Nephron (organoid): ENCODE measurements around the gene SIM2.

Experiments used
- H3K27ac Mint-ChIP-seq, 3 experiments: 2 replicates each; pipeline ENCODE4 v1.8.0; 2020; ENCODE audit warnings: mixed read lengths in 3 of 3, mild to moderate bottlenecking in 2 of 3, moderate library complexity in 1 of 3
- H3K27me3 Mint-ChIP-seq: 2 replicates; pipeline ENCODE4 v1.8.0; 2021; ENCODE audit warnings: low read depth, mild to moderate bottlenecking, moderate library complexity, mixed read lengths
- H3K36me3 Mint-ChIP-seq: 2 replicates; pipeline ENCODE4 v1.8.0; 2020; ENCODE audit warnings: low read depth, mixed read lengths
- H3K4me1 Mint-ChIP-seq: 2 replicates; pipeline ENCODE4 v1.8.0; 2020; ENCODE audit warnings: mixed read lengths
- H3K4me3 Mint-ChIP-seq, 3 experiments: 2 replicates each; pipeline ENCODE4 v1.8.0; 2020; ENCODE audit warnings: mild to moderate bottlenecking in 3 of 3, mixed read lengths in 3 of 3, moderate library complexity in 2 of 3
- H3K9me3 Mint-ChIP-seq: 2 replicates; pipeline ENCODE4 v1.8.0; 2020; ENCODE audit warnings: mixed read lengths
- CTCF ChIP-seq, 3 experiments: fragments of 200-600 bp; sonication (generic); IDR thresholded peaks; one replicate each; pipeline ENCODE4 v1.5.0; 2021; ENCODE audit warnings: antibody characterized with exemption in 3 of 3; ENCODE audit not compliant: unreplicated experiment in 3 of 3

The SIM2 gene

GRCh38 chr21:36704281-36704957, 5.5 kb downstream of the SIM2 start:
- Mint-ChIP-seq H3K27me3 (peaks cover 100% of the 10 kb centered on the region), H3K4me3 (peak overlapping the region; percentile 50 to 72 (median 54)), H3K9me3 (no peaks in the 10 kb centered on the region), H3K36me3 (no peaks in the 10 kb centered on the region), H3K4me1 (peaks cover 38% of the 10 kb centered on the region), H3K27ac (peak overlapping the region in 1 of 3 experiments; percentile 32)
- TF ChIP-seq CTCF (IDR thresholded peaks at IDR 0.05; ENCODE audit: unreplicated experiment in 3 of 3), result no peak

GRCh38 chr21:36704958-36705678, 6.2 kb downstream of the SIM2 start:
- H3K36me3 Mint-ChIP-seq, result no peaks in the 10 kb centered on the region

GRCh38 chr21:36705679-36706481, 7.0 kb downstream of the SIM2 start:
- peak overlapping the region; percentile 54 to 73 (median 70) for H3K4me3 Mint-ChIP-seq
- peaks cover 30% of the 10 kb centered on the region for H3K4me1 Mint-ChIP-seq
- peaks cover 100% of the 10 kb centered on the region for H3K27me3 Mint-ChIP-seq
- H3K36me3 Mint-ChIP-seq, result no peaks in the 10 kb centered on the region
- no peaks in the 10 kb centered on the region for H3K9me3 Mint-ChIP-seq
- H3K27ac Mint-ChIP-seq, result peak overlapping the region in 2 of 3 experiments; percentile 24 to 68
- peak; percentile 19 to 52 (median 46) for TF ChIP-seq CTCF (IDR thresholded peaks at IDR 0.05; ENCODE audit: unreplicated experiment in 3 of 3)

More at GRCh38 chr21:36704958-36705678, 6.2 kb downstream of the SIM2 start:
- no peaks in the 10 kb centered on the region for H3K9me3 Mint-ChIP-seq
- peaks cover 36% of the 10 kb centered on the region for H3K4me1 Mint-ChIP-seq
- peak overlapping the region in 1 of 3 experiments; percentile 35 for H3K27ac Mint-ChIP-seq
- peaks cover 100% of the 10 kb centered on the region for H3K27me3 Mint-ChIP-seq
- TF ChIP-seq CTCF (IDR thresholded peaks at IDR 0.05; ENCODE audit: unreplicated experiment in 3 of 3), result no peak
- H3K4me3 Mint-ChIP-seq, result peak overlapping the region; percentile 17 to 64 (median 58)

- no peaks in the 10 kb centered on the region for H3K9me3 Mint-ChIP-seq
- H3K27me3 Mint-ChIP-seq, result peaks cover 100% of the 10 kb centered on the region
- H3K4me1 Mint-ChIP-seq, result peaks cover 29% of the 10 kb centered on the region
- H3K4me3 Mint-ChIP-seq, result peak overlapping the region; percentile 30 to 73 (median 70)
- H3K36me3 Mint-ChIP-seq, result no peaks in the 10 kb centered on the region
- peak overlapping the region in 2 of 3 experiments; percentile 24 to 68 for H3K27ac Mint-ChIP-seq
- peak in 1 of 3 experiments; percentile 2 for TF ChIP-seq CTCF (IDR thresholded peaks at IDR 0.05; ENCODE audit: unreplicated experiment in 3 of 3)
These were observed 7.6 kb downstream of the SIM2 start for GRCh38 chr21:36706482-36706852.

GRCh38 chr21:36706951-36707762, 8.2 kb downstream of the SIM2 start:
- peaks cover 23% of the 10 kb centered on the region for H3K4me1 Mint-ChIP-seq
- no peaks in the 10 kb centered on the region for H3K9me3 Mint-ChIP-seq
- H3K27ac Mint-ChIP-seq, result peak overlapping the region in 2 of 3 experiments; percentile 24 to 68
- peak overlapping the region; percentile 62 to 73 (median 70) for H3K4me3 Mint-ChIP-seq
- peak in 1 of 3 experiments; percentile 18 for TF ChIP-seq CTCF (IDR thresholded peaks at IDR 0.05; ENCODE audit: unreplicated experiment in 3 of 3)
- H3K36me3 Mint-ChIP-seq, result no peaks in the 10 kb centered on the region
- peaks cover 100% of the 10 kb centered on the region for H3K27me3 Mint-ChIP-seq
